ENCODE data around the gene FAM228B. TPM values are rescaled to one million over a fixed set of nuclear protein-coding genes. Genes with fewer than 3 reads are reported as not detected.

FAM228B gene
- total and polyA plus RNA-seq, 2 donors (not counting 1 experiment from before 2014, with no cell fraction given): 11.9 to 13.1 TPM

DNA sequence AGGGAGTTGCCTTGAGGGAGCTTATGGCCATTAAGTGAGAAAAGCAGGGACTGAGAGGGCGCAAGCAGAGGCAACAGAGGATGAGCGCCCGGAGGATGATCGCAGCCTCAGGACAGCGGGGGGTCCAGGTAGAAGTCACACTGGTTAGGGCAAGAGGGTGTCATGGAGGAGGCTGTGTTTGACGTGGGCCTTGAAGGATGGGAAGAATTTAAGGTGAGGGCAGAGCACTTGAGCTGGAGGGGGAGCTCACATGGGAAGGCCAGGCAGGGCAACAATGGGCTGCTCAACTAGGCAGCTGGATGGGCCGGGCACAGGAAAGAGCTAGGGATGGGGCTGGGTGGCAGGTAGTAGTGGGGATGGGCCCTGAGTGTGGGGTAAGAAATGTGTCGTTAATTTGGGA lies 83.4 kb downstream of the FAM228B start:
- H3K4me3 ChIP-seq (replicated peaks in 1 of 4; ENCODE audit: control extremely low read depth in 1 of 4, insufficient read depth in 1 of 4, low read depth in 3 of 4, low read length in 4 of 4): no peak overlapping the region
- H4K20me1 ChIP-seq (ENCODE audit: control insufficient read depth, extremely low read depth, insufficient read depth, low read length): no peaks in the 10 kb centered on the region
- H3K27me3 ChIP-seq (ENCODE audit: control insufficient read depth, insufficient read depth, low read length): no peaks in the 10 kb centered on the region
- H3K9ac ChIP-seq (ENCODE audit: insufficient read depth, low read length): no peak overlapping the region
- no peak overlapping the region for H2AFZ ChIP-seq (ENCODE audit: low read length)
- no peak overlapping the region for H3K27ac ChIP-seq (ENCODE audit: insufficient read depth, low read length)
- no peaks in the 10 kb centered on the region for H3K9me3 ChIP-seq (ENCODE audit: control insufficient read depth, insufficient read depth, low read depth, low read length)
- no peaks in the 10 kb centered on the region for H3K4me1 ChIP-seq (ENCODE audit: control insufficient read depth, extremely low read depth, insufficient read depth, low read length)
- H3K36me3 ChIP-seq (ENCODE audit: control insufficient read depth, insufficient read depth, low read length): peaks cover 7% of the 10 kb centered on the region
- TF ChIP-seq EZH2 (IDR thresholded peaks at IDR 0.05; ENCODE audit: low read length, missing control alignments): no peak
- TF ChIP-seq, protein P1, sequence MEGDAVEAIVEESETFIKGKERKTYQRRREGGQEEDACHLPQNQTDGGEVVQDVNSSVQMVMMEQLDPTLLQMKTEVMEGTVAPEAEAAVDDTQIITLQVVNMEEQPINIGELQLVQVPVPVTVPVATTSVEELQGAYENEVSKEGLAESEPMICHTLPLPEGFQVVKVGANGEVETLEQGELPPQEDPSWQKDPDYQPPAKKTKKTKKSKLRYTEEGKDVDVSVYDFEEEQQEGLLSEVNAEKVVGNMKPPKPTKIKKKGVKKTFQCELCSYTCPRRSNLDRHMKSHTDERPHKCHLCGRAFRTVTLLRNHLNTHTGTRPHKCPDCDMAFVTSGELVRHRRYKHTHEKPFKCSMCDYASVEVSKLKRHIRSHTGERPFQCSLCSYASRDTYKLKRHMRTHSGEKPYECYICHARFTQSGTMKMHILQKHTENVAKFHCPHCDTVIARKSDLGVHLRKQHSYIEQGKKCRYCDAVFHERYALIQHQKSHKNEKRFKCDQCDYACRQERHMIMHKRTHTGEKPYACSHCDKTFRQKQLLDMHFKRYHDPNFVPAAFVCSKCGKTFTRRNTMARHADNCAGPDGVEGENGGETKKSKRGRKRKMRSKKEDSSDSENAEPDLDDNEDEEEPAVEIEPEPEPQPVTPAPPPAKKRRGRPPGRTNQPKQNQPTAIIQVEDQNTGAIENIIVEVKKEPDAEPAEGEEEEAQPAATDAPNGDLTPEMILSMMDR (conservative IDR thresholded peaks at IDR 0.05 in 1 of 2, IDR thresholded peaks at IDR 0.05 in 1 of 2; ENCODE audit: low read depth in 1 of 2, low read length in 2 of 2): no peak
- H3K4me2 ChIP-seq (ENCODE audit: extremely low read depth, insufficient read depth, low read length): no peak overlapping the region
- no peaks in the 10 kb centered on the region for H3K79me2 ChIP-seq (ENCODE audit: control insufficient read depth, insufficient read depth, low read length)
- no peak for DNase-seq (ENCODE audit: low read depth in 2 of 2)

DNA sequence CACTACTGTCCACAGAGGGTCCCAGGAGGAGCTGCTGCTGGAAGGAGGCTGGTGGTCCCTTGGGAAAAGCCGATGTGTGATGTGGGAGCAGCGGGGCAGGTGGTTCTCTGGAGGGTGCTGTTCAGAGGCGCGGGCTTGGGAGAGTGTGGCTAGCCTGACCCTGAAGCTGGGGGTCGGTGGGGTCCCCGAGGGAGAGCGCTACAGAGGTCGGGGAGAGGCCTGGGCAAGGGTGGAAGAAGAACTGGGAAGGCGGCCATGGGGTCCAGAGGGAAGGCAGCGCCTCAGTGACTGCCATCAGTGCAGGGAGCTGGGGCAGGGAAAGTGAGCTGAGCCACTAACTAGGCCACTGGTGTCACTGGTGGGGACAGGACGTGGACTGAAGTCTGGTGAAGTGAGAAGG lies 84.1 kb downstream of the FAM228B start:
- Histone ChIP-seq H3K36me3 (ENCODE audit: control insufficient read depth, insufficient read depth, low read length) (peaks cover 7% of the 10 kb centered on the region), H3K9ac (ENCODE audit: insufficient read depth, low read length) (no peak overlapping the region), H4K20me1 (ENCODE audit: control insufficient read depth, extremely low read depth, insufficient read depth, low read length) (no peaks in the 10 kb centered on the region), H3K4me3 (replicated peaks in 1 of 4; ENCODE audit: control extremely low read depth in 1 of 4, insufficient read depth in 1 of 4, low read depth in 3 of 4, low read length in 4 of 4) (no peak overlapping the region), H3K27me3 (ENCODE audit: control insufficient read depth, insufficient read depth, low read length) (no peaks in the 10 kb centered on the region), H3K9me3 (ENCODE audit: control insufficient read depth, insufficient read depth, low read depth, low read length) (no peaks in the 10 kb centered on the region), H3K4me1 (ENCODE audit: control insufficient read depth, extremely low read depth, insufficient read depth, low read length) (no peaks in the 10 kb centered on the region), H3K4me2 (ENCODE audit: extremely low read depth, insufficient read depth, low read length) (no peak overlapping the region), H3K79me2 (ENCODE audit: control insufficient read depth, insufficient read depth, low read length) (no peaks in the 10 kb centered on the region), H2AFZ (ENCODE audit: low read length) (no peak overlapping the region), H3K27ac (ENCODE audit: insufficient read depth, low read length) (no peak overlapping the region)
- TF ChIP-seq EZH2 (IDR thresholded peaks at IDR 0.05; ENCODE audit: low read length, missing control alignments): no peak
- TF ChIP-seq, protein P1 (conservative IDR thresholded peaks at IDR 0.05 in 1 of 2, IDR thresholded peaks at IDR 0.05 in 1 of 2; ENCODE audit: low read depth in 1 of 2, low read length in 2 of 2): no peak
- DNase-seq (ENCODE audit: low read depth in 2 of 2): no peak

DNA sequence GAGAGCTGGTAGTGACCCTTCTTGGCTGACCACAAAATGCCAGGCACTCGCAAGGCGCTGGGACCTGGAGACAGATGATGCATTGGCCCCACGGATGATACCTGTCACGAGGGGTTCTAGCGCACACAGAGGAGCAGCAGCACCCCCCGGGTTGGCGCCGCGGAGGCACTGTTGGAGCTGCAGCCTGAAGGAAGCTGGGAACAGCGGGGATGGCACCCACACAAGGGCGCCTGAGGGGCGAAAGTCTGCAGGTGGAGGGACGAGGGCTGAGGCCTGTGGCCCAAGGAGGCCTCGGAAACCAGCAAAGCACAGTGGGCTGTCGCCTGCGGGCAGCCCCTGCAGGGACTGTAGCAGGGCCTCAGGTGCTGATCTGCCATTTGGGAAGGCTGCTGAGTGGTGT lies 85.2 kb downstream of the FAM228B start:
- Histone ChIP-seq H3K9me3 (ENCODE audit: control insufficient read depth, insufficient read depth, low read depth, low read length) (no peaks in the 10 kb centered on the region), H3K4me3 (replicated peaks in 1 of 4; ENCODE audit: control extremely low read depth in 1 of 4, insufficient read depth in 1 of 4, low read depth in 3 of 4, low read length in 4 of 4) (no peak overlapping the region), H3K36me3 (ENCODE audit: control insufficient read depth, insufficient read depth, low read length) (peaks cover 7% of the 10 kb centered on the region), H3K79me2 (ENCODE audit: control insufficient read depth, insufficient read depth, low read length) (no peaks in the 10 kb centered on the region), H3K9ac (ENCODE audit: insufficient read depth, low read length) (no peak overlapping the region), H4K20me1 (ENCODE audit: control insufficient read depth, extremely low read depth, insufficient read depth, low read length) (no peaks in the 10 kb centered on the region), H3K27me3 (ENCODE audit: control insufficient read depth, insufficient read depth, low read length) (no peaks in the 10 kb centered on the region), H3K27ac (ENCODE audit: insufficient read depth, low read length) (no peak overlapping the region), H3K4me2 (ENCODE audit: extremely low read depth, insufficient read depth, low read length) (no peak overlapping the region), H3K4me1 (ENCODE audit: control insufficient read depth, extremely low read depth, insufficient read depth, low read length) (no peaks in the 10 kb centered on the region), H2AFZ (ENCODE audit: low read length) (no peak overlapping the region)
- DNase-seq (ENCODE audit: low read depth in 2 of 2): no peak
- TF ChIP-seq, protein P1 (conservative IDR thresholded peaks at IDR 0.05 in 1 of 2, IDR thresholded peaks at IDR 0.05 in 1 of 2; ENCODE audit: low read depth in 1 of 2, low read length in 2 of 2): no peak
- no peak for TF ChIP-seq EZH2 (IDR thresholded peaks at IDR 0.05; ENCODE audit: low read length, missing control alignments)

All from fibroblast of lung (primary cell).